Cardiac muscle cell (in vitro differentiated cells and primary cell): ENCODE results near the gene TRIM44. TPM values are rescaled to one million over a fixed set of nuclear protein-coding genes. Genes with fewer than 3 reads are reported as not detected.

ENCODE experiments used
- DNase-seq, 2 donors: peaks; one replicate each; pipeline versions ENCODE4 v3.0.0 to v3.0.0-alpha.2; 2010 to 2017; ENCODE audit warnings: low read depth in 1 of 2, low spot score in 1 of 2
- H3K27ac ChIP-seq: fragments of 200-600 bp; sonication (generic); 2 replicates; pipeline ENCODE4 v1.5.1; 2016
- H3K27me3 ChIP-seq: fragments of 200-600 bp; sonication (generic); 2 replicates; pipeline ENCODE4 v1.6.0; 2016; ENCODE audit warnings: control low read depth
- H3K36me3 ChIP-seq: fragments of 200-600 bp; sonication (generic); 2 replicates; pipeline ENCODE4 v1.5.1; 2016; ENCODE audit warnings: control low read depth
- H3K4me1 ChIP-seq: fragments of 200-600 bp; sonication (generic); 2 replicates; pipeline ENCODE4 v1.8.1; 2017; ENCODE audit warnings: low read depth, mild to moderate bottlenecking, mixed run types
- H3K4me3 ChIP-seq: fragments of 200-600 bp; sonication (generic); 2 replicates; pipeline ENCODE4 v1.5.1; 2016; ENCODE audit warnings: mild to moderate bottlenecking
- H3K9me3 ChIP-seq: fragments of 200-600 bp; sonication (generic); 2 replicates; pipeline ENCODE4 v1.5.1; 2017; ENCODE audit warnings: low read depth, mild to moderate bottlenecking, control low read depth
- polyA plus RNA-seq: library from polyadenylated mRNA; unstranded; fragments of >200 nt; fragmentation: Nextera tagmentation; extraction: Ambion mirVana; gene quantifications from 2 replicates; pipeline ENCODE4 v1.2.1, GENCODE V29; 2016
- total RNA-seq: library from RNA; depleted of rRNA; stranded (reverse); fragments of >200 nt; gene quantifications from 2 replicates; pipeline ENCODE4 v1.2.3, GENCODE V29; 2016
- TF ChIP-seq, protein P1 (sequence below): IDR thresholded peaks from 2 replicates; pipeline ENCODE4 v1.5.1; 2012; ENCODE audit warnings: low read depth, mild to moderate bottlenecking, low read length

Gene TRIM44
- total and polyA plus RNA-seq, 2 experiments from 2014 or later: 19.2 to 45.7 TPM

GRCh38 chr11:35809561-35809960 lies 147.0 kb downstream of the TRIM44 start:
- Histone ChIP-seq H3K27ac (no peak overlapping the region), H3K27me3 (no peaks in the 10 kb centered on the region), H3K4me3 (no peak overlapping the region), H3K9me3 (no peaks in the 10 kb centered on the region), H3K4me1 (peaks cover 14% of the 10 kb centered on the region), H3K36me3 (no peaks in the 10 kb centered on the region)
- no peak for DNase-seq
- TF ChIP-seq, protein P1, sequence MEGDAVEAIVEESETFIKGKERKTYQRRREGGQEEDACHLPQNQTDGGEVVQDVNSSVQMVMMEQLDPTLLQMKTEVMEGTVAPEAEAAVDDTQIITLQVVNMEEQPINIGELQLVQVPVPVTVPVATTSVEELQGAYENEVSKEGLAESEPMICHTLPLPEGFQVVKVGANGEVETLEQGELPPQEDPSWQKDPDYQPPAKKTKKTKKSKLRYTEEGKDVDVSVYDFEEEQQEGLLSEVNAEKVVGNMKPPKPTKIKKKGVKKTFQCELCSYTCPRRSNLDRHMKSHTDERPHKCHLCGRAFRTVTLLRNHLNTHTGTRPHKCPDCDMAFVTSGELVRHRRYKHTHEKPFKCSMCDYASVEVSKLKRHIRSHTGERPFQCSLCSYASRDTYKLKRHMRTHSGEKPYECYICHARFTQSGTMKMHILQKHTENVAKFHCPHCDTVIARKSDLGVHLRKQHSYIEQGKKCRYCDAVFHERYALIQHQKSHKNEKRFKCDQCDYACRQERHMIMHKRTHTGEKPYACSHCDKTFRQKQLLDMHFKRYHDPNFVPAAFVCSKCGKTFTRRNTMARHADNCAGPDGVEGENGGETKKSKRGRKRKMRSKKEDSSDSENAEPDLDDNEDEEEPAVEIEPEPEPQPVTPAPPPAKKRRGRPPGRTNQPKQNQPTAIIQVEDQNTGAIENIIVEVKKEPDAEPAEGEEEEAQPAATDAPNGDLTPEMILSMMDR: no peak

GRCh38 chr11:35810045-35810645 lies 147.6 kb downstream of the TRIM44 start:
- Histone ChIP-seq H3K4me3 (no peak overlapping the region), H3K4me1 (peaks cover 14% of the 10 kb centered on the region), H3K27me3 (no peaks in the 10 kb centered on the region), H3K27ac (no peak overlapping the region), H3K9me3 (no peaks in the 10 kb centered on the region), H3K36me3 (no peaks in the 10 kb centered on the region)
- DNase-seq: no peak
- TF ChIP-seq, protein P1: no peak

GRCh38 chr11:35811783-35812182 lies 149.2 kb downstream of the TRIM44 start:
- H3K4me3 ChIP-seq: no peak overlapping the region
- TF ChIP-seq, protein P1: no peak
- H3K27me3 ChIP-seq: no peaks in the 10 kb centered on the region
- peaks cover 14% of the 10 kb centered on the region for H3K4me1 ChIP-seq
- no peaks in the 10 kb centered on the region for H3K36me3 ChIP-seq
- no peak overlapping the region for H3K27ac ChIP-seq
- DNase-seq: no peak
- no peaks in the 10 kb centered on the region for H3K9me3 ChIP-seq

DNA sequence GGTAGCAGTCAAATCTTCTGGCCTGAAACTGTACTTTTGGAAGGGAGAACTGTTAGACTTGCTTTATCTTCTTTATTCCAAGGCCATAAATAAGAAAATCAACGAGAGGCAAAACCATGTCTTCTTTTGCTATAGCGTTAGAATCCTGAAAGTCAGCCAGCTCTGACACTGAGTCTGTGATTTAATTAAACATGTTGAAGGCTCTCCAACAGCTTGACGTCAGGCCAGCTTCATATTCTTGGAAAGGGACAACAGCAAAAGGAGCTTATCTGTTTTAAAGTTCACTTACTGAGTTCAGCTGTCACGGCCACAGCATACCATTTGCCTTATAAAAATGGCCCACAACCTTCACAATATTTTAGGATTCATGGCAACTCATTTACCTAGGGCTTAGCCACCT lies 150.3 kb downstream of the TRIM44 start:
- TF ChIP-seq, protein P1: no peak
- Histone ChIP-seq H3K36me3 (no peaks in the 10 kb centered on the region), H3K9me3 (no peaks in the 10 kb centered on the region), H3K27ac (no peak overlapping the region), H3K27me3 (no peaks in the 10 kb centered on the region), H3K4me3 (no peak overlapping the region), H3K4me1 (peaks cover 14% of the 10 kb centered on the region)
- DNase-seq: peak in 1 of 2 donors; percentile 90

- H3K27ac ChIP-seq: no peak overlapping the region
- H3K4me3 ChIP-seq: no peak overlapping the region
- TF ChIP-seq, protein P1: no peak
- no peak for DNase-seq
- H3K9me3 ChIP-seq: no peaks in the 10 kb centered on the region
- H3K27me3 ChIP-seq: no peaks in the 10 kb centered on the region
- H3K36me3 ChIP-seq: no peaks in the 10 kb centered on the region
- H3K4me1 ChIP-seq: peaks cover 14% of the 10 kb centered on the region
These were observed 151.6 kb downstream of the TRIM44 start for GRCh38 chr11:35814081-35814695.
